A673 (cell line): Measurements from ENCODE around the gene FOLR2.

ENCODE experiments used
- EZH2 ChIP-seq: fragments of 200-600 bp; sonication (generic); IDR thresholded peaks from 2 replicates; pipeline ENCODE4 v1.6.1; 2017; ENCODE audit warnings: borderline replicate concordance, low read depth, mild to moderate bottlenecking, mixed read lengths, antibody characterized with exemption, low read length; ENCODE audit not compliant: poor library complexity, severe bottlenecking
- TF ChIP-seq, protein P1 (sequence below): fragments of 300-800, 200-600 bp; sonication (generic); conservative IDR thresholded peaks from 2 replicates; pipeline ENCODE4 v1.5.1; 2017; ENCODE audit warnings: low read depth, mild to moderate bottlenecking, antibody characterized with exemption, low read length, moderate library complexity, mixed read lengths

GRCh38 chr11:72234920-72235319 lies 18.3 kb downstream of the FOLR2 start:
- TF ChIP-seq, protein P1, sequence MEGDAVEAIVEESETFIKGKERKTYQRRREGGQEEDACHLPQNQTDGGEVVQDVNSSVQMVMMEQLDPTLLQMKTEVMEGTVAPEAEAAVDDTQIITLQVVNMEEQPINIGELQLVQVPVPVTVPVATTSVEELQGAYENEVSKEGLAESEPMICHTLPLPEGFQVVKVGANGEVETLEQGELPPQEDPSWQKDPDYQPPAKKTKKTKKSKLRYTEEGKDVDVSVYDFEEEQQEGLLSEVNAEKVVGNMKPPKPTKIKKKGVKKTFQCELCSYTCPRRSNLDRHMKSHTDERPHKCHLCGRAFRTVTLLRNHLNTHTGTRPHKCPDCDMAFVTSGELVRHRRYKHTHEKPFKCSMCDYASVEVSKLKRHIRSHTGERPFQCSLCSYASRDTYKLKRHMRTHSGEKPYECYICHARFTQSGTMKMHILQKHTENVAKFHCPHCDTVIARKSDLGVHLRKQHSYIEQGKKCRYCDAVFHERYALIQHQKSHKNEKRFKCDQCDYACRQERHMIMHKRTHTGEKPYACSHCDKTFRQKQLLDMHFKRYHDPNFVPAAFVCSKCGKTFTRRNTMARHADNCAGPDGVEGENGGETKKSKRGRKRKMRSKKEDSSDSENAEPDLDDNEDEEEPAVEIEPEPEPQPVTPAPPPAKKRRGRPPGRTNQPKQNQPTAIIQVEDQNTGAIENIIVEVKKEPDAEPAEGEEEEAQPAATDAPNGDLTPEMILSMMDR, result no peak
- no peak for TF ChIP-seq EZH2
